B cell (primary cell): ENCODE data around the gene ABCA8. TPM values are rescaled to one million over a fixed set of nuclear protein-coding genes. Genes with fewer than 3 reads are reported as not detected.

Experiments used
- ATAC-seq: fragments of 200-7000 bp; cut with Tn5 transposase; one replicate; pipeline ENCODE4 v1.10.0; 2021; ENCODE audit warnings: low read depth, mild to moderate bottlenecking, moderate number of reproducible peaks, moderate library complexity
- CTCF ChIA-PET: fragments of 350-600 bp; sonication (Branson Sonifier 250); formaldehyde crosslinking; loops from one replicate; lab custom pipeline; 2021; ENCODE audit warnings: antibody characterized with exemption, inconsistent platforms; lab: Charles Lee
- POLR2A ChIA-PET: fragments of 350-600 bp; sonication (Branson Sonifier 250); formaldehyde crosslinking; loops from one replicate; lab custom pipeline; 2021; ENCODE audit warnings: antibody characterized with exemption; lab: Charles Lee
- DNase-seq: peaks from one replicate; pipeline ENCODE4 v3.0.0; 2013
- H2AFZ ChIP-seq: 2 replicates; pipeline ENCODE4 v1.6.1; 2012; ENCODE audit warnings: mild to moderate bottlenecking, low read depth, low read length; ENCODE audit not compliant: insufficient read depth, poor library complexity, severe bottlenecking
- H3K27ac ChIP-seq, 2 donors: 1 replicate in 1 of 2; 2 replicates in 1 of 2; pipeline ENCODE4 v1.5.1; 2012 to 2013; ENCODE audit warnings: low read length in 2 of 2, mild to moderate bottlenecking in 2 of 2, moderate library complexity in 1 of 2
- H3K27me3 ChIP-seq, 4 experiments: fragments of 200-600 bp in 1 of 4; sonication (generic) in 1 of 4; replicated peaks in 1 of 4; 1 replicate in 2 of 4; 2 replicates in 2 of 4; pipeline versions ENCODE4 v1.6.1 to v1.7.0; 2013 to 2016; ENCODE audit warnings: low read length in 3 of 4, mild to moderate bottlenecking in 2 of 4, mixed read lengths in 1 of 4, moderate library complexity in 1 of 4; ENCODE audit not compliant: insufficient read depth in 4 of 4, control insufficient read depth in 3 of 4; ENCODE audit errors: control extremely low read depth in 1 of 4
- H3K36me3 ChIP-seq, 2 experiments: replicated peaks in 1 of 2; 1 replicate in 1 of 2; 2 replicates in 1 of 2; pipeline versions ENCODE4 v1.6.1 to v1.7.1; 2013; ENCODE audit warnings: low read length in 1 of 2; ENCODE audit not compliant: insufficient read depth in 2 of 2, control insufficient read depth in 1 of 2; ENCODE audit errors: control extremely low read depth in 1 of 2, extremely low read depth in 1 of 2
- H3K4me1 ChIP-seq, 2 donors: fragments of 200-600 bp in 1 of 2; sonication (generic) in 1 of 2; 1 replicate in 1 of 2; 2 replicates in 1 of 2; pipeline versions ENCODE4 v1.5.1 to v1.6.1; 2013 to 2017; ENCODE audit warnings: low read length in 2 of 2; ENCODE audit not compliant: control insufficient read depth in 2 of 2, insufficient read depth in 2 of 2
- H3K4me2 ChIP-seq: replicated peaks from 2 replicates; pipeline ENCODE3; 2012; ENCODE audit warnings: mild to moderate bottlenecking, low read depth, low read length; ENCODE audit not compliant: poor library complexity, severe bottlenecking
- H3K4me3 ChIP-seq, 5 experiments: fragments of 200-600 bp in 1 of 5; sonication (generic) in 1 of 5; 1 replicate in 3 of 5; 2 replicates in 2 of 5; pipeline versions ENCODE4 v1.5.1 to v1.7.0; 2011 to 2016; ENCODE audit warnings: low read length in 4 of 5, mild to moderate bottlenecking in 4 of 5, low read depth in 2 of 5, control low read depth in 1 of 5, moderate library complexity in 1 of 5; ENCODE audit not compliant: insufficient read depth in 1 of 5; ENCODE audit errors: control extremely low read depth in 1 of 5, extremely low read depth in 1 of 5
- H3K79me2 ChIP-seq: fragments of 200-600 bp; sonication (generic); one replicate; pipeline ENCODE4 v1.6.0; 2016; ENCODE audit warnings: low read length; ENCODE audit not compliant: control insufficient read depth, insufficient read depth
- H3K9ac ChIP-seq: fragments of 200-600 bp; sonication (generic); 2 replicates; pipeline ENCODE4 v1.6.1; 2017; ENCODE audit warnings: mild to moderate bottlenecking, low read length, moderate library complexity
- H3K9me3 ChIP-seq, 3 donors: one replicate each; pipeline versions ENCODE4 v1.6.1 to v1.7.1; 2013; ENCODE audit warnings: low read length in 2 of 3; ENCODE audit not compliant: control insufficient read depth in 2 of 3, insufficient read depth in 1 of 3; ENCODE audit errors: control extremely low read depth in 1 of 3
- H4K20me1 ChIP-seq: 2 replicates; pipeline ENCODE4 v1.6.0; 2012; ENCODE audit warnings: mild to moderate bottlenecking, low read length; ENCODE audit not compliant: insufficient read depth, control insufficient read depth, poor library complexity, severe bottlenecking
- H3K27ac Mint-ChIP-seq: one replicate; pipeline ENCODE4 v1.8.0; 2021; ENCODE audit warnings: mixed read lengths
- H3K27me3 Mint-ChIP-seq: one replicate; pipeline ENCODE4 v1.8.0; 2021; ENCODE audit warnings: mixed read lengths
- H3K4me1 Mint-ChIP-seq: one replicate; pipeline ENCODE4 v1.8.0; 2021; ENCODE audit warnings: mixed read lengths
- H3K4me3 Mint-ChIP-seq: one replicate; pipeline ENCODE4 v1.8.0; 2021; ENCODE audit warnings: mixed read lengths
- H3K9me3 Mint-ChIP-seq: one replicate; pipeline ENCODE4 v1.8.0; 2022; ENCODE audit warnings: mixed read lengths; ENCODE audit not compliant: insufficient read depth
- CTCF ChIP-seq: fragments of 200-600 bp; IDR thresholded peaks from one replicate; pipeline ENCODE4 v1.8.0; 2022; ENCODE audit warnings: antibody characterized with exemption, mild to moderate bottlenecking
- EZH2 ChIP-seq: IDR thresholded peaks from 2 replicates; pipeline ENCODE4 v1.6.1; 2012; ENCODE audit warnings: borderline replicate concordance, low read depth, mild to moderate bottlenecking, moderate library complexity, low read length; ENCODE audit not compliant: insufficient read depth, poor library complexity, severe bottlenecking
- WGBS: methylation state at CpG from one replicate; pipeline ENCODE4 v1.1.5; 2013; ENCODE audit warnings: missing lambda C conversion rate; ENCODE audit not compliant: insufficient coverage; 5-methylcytosine and 5-hydroxymethylcytosine counted together
- intact Hi-C: fragments of 100-400 bp; cut with micrococcal nuclease; formaldehyde crosslinking; loops from one replicate; pipeline ENCODE4 v1.10.0; 2022
- polyA plus RNA-seq: library from polyadenylated mRNA; depleted of rRNA; stranded (reverse); fragments of >200 nt; gene quantifications from 2 replicates; pipeline ENCODE4 v1.2.3, GENCODE V29; 2012
- total RNA-seq, 2 donors: library from RNA; stranded (reverse); fragments of 120-200 nt in 1 of 2; gene quantifications; 1 replicate in 1 of 2; 2 replicates in 1 of 2; pipeline versions ENCODE4 v1.2.3 to v1.2.4, GENCODE V29; 2013 to 2022

ABCA8 gene
- total and polyA plus RNA-seq, 2 donors (not counting 1 experiment from before 2014, with no cell fraction given), result not detected

GRCh38 chr17:68924793-68925720 is 30.1 kb downstream of the ABCA8 start:
- Mint-ChIP-seq H3K9me3 (peaks cover under 1% of the 10 kb centered on the region), H3K4me3 (no peak overlapping the region), H3K4me1 (no peaks in the 10 kb centered on the region), H3K27me3 (peaks cover 3% of the 10 kb centered on the region), H3K27ac (no peak overlapping the region)
- intact Hi-C loops, result no loop called here
- 100% methylated on average over 2 of the region's 9 CpGs for WGBS
- Histone ChIP-seq H3K27me3 (no peaks in the 10 kb centered on the region), H4K20me1 (no peaks in the 10 kb centered on the region), H3K36me3 (no peaks in the 10 kb centered on the region), H3K4me3 (no peak overlapping the region), H3K4me1 (no peaks in the 10 kb centered on the region), H3K79me2 (no peaks in the 10 kb centered on the region), H3K9ac (no peak overlapping the region), H3K4me2 (no peak overlapping the region), H3K27ac (no peak overlapping the region), H2AFZ (no peak overlapping the region), H3K9me3 (no peaks in the 10 kb centered on the region)
- TF ChIP-seq CTCF (no peak), EZH2 (no peak)
- POLR2A ChIA-PET, result no interaction called here
- DNase-seq, result no peak
- ATAC-seq, result no peak
- CTCF ChIA-PET, result no interaction called here

GRCh38 chr17:68910789-68911431 is 44.3 kb downstream of the ABCA8 start:
- no peaks in the 10 kb centered on the region for H3K4me1 Mint-ChIP-seq
- Histone ChIP-seq H3K9me3 (peaks cover 0 to 8% (median 0%) of the 10 kb centered on the region in 3 donors), H3K4me1 (no peaks in the 10 kb centered on the region), H3K79me2 (no peaks in the 10 kb centered on the region), H2AFZ (no peak overlapping the region), H3K27me3 (no peaks in the 10 kb centered on the region), H3K9ac (no peak overlapping the region), H3K4me2 (no peak overlapping the region), H4K20me1 (no peaks in the 10 kb centered on the region), H3K27ac (no peak overlapping the region), H3K36me3 (no peaks in the 10 kb centered on the region), H3K4me3 (no peak overlapping the region)
- ChIA-PET POLR2A (no interaction called here), CTCF (no interaction called here)
- no peaks in the 10 kb centered on the region for H3K9me3 Mint-ChIP-seq
- H3K27ac Mint-ChIP-seq, result no peak overlapping the region
- 98% methylated on average over 2 of the region's 2 CpGs for WGBS
- DNase-seq (no peak), ATAC-seq (no peak)
- intact Hi-C loops, result no loop called here
- no peak overlapping the region for H3K4me3 Mint-ChIP-seq
- TF ChIP-seq EZH2 (no peak), CTCF (no peak)
- no peaks in the 10 kb centered on the region for H3K27me3 Mint-ChIP-seq
